Measurements from ENCODE around the gene DTNB.

DTNB gene

DNA sequence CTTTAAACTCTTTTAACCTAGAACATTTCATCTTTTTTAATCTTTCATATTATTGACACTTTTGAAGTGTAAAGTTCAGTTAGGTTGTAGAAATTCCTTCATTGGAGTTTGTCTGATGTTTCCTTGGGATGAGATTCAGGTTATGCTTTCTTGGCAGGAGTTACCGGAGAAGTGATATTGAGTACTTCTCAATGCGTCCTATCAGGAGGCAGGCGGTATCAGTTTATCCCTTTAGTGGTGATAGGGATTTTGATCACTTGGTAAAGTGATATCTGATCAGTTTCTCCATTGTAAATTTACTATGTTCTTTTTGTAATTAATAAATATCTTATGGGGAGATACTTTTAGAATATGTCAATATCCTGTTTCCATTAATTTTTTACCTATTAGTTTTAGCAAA, 78.4 kb downstream of the DTNB start:
- no peak for DNase-seq (ENCODE audit: extremely low read depth, low read depth)
- TF ChIP-seq, protein P1, sequence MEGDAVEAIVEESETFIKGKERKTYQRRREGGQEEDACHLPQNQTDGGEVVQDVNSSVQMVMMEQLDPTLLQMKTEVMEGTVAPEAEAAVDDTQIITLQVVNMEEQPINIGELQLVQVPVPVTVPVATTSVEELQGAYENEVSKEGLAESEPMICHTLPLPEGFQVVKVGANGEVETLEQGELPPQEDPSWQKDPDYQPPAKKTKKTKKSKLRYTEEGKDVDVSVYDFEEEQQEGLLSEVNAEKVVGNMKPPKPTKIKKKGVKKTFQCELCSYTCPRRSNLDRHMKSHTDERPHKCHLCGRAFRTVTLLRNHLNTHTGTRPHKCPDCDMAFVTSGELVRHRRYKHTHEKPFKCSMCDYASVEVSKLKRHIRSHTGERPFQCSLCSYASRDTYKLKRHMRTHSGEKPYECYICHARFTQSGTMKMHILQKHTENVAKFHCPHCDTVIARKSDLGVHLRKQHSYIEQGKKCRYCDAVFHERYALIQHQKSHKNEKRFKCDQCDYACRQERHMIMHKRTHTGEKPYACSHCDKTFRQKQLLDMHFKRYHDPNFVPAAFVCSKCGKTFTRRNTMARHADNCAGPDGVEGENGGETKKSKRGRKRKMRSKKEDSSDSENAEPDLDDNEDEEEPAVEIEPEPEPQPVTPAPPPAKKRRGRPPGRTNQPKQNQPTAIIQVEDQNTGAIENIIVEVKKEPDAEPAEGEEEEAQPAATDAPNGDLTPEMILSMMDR (IDR thresholded peaks at IDR 0.05; ENCODE audit: low read depth, low read length) = no peak

DNA sequence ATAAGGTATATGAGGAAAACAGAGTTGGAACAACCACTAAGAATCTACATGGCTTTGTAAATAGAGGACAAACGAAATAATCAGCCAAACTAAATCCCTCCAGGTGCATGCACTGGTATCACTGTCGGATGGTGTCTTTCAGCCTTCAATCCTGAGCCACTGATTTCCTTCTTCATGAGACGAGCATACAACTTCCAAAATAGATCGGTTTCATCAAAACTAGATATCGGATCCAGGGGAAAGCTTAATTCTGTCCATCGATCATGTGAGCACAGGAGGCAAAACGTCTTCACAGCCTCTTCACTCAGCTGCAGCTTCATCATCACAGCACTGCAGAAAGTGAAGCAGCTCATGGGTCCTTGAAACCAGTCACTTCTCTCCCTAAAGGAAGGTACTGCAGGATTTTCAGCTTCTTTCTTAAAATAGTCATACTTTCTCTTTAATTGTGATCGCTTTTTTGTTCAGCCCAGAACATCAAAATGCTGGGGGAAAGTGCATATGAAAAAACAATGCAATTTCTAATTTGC, 80.5 kb downstream of the DTNB start:
- TF ChIP-seq, protein P1 (IDR thresholded peaks at IDR 0.05; ENCODE audit: low read depth, low read length) = no peak
- DNase-seq (ENCODE audit: extremely low read depth, low read depth) = no peak

DNA sequence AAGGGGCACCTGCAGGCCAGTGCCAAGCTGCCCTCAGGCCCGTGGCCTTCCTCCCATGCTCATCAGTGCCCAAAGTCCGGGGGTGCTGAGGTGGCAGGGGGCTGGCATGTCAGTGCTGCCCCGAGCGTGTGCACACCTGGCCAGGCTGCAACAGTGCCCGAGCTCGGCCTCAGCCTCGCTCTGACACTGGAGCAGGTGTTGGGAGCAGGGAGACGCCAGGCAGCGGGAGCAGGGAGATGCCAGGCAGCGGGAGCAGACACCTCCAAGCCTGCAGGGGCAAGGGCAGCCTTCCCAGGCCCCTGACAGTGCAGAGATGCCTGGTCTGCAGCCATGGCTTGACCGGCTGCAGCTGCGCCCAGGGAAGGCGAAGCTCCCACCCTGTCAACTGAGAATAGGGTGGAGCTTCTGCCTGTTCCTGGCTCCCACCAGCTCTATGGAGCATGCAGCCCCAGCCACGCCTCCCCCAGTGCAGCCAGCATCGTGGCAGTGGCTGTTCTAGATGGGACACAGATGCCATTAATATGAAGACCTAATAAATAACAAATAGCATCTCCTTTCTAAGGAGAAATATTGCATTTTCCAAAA, 82.4 kb downstream of the DTNB start:
- TF ChIP-seq, protein P1 (IDR thresholded peaks at IDR 0.05; ENCODE audit: low read depth, low read length) = no peak
- DNase-seq (ENCODE audit: extremely low read depth, low read depth) = no peak

DNA sequence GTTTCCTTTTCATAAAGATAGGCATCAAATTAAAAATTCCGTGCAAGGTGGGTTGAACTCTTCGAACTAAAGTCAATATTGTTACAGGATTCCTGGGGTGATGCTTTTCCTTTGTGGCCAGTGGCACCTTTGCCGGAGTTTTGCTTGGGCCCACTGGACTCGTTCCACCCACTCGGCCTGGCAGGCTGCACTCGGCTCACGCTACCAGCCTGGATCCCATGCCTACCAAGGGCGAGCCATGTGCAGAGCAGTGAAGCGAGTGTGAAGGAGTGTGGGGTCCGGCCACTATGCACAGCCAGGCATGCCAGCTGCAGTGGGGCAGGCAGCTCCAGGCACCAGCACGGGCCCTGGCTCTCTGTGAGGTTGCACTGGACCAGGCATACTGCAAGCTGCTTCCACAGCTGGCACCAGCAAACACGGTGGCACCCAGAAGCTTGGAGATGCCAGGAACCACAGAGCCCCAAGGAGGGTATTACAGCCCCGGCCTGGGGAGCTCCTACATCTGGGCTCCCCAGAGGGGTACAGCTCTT, 83.6 kb downstream of the DTNB start:
- TF ChIP-seq, protein P1 (IDR thresholded peaks at IDR 0.05; ENCODE audit: low read depth, low read length) = no peak
- DNase-seq (ENCODE audit: extremely low read depth, low read depth) = no peak

DNA sequence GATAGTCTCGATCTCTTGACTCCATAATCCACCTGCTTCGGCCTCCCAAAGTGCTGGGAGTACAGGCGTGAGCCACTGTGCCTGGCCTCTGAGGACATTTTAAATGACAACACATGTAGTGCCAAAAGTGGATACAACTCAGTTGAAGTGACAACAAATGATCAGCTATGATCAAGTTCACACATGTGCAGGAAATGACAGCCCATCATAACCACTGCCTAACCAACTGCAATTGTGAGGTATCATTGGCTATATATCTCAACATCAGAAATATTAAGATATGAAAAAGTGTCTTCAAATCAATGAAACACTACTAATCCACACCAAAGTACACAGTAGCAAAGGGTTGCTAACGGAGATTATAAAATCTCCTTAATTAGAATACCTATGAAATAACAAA, 84.8 kb downstream of the DTNB start:
- no peak for DNase-seq (ENCODE audit: extremely low read depth, low read depth)
- TF ChIP-seq, protein P1 (IDR thresholded peaks at IDR 0.05; ENCODE audit: low read depth, low read length) = no peak

DNA sequence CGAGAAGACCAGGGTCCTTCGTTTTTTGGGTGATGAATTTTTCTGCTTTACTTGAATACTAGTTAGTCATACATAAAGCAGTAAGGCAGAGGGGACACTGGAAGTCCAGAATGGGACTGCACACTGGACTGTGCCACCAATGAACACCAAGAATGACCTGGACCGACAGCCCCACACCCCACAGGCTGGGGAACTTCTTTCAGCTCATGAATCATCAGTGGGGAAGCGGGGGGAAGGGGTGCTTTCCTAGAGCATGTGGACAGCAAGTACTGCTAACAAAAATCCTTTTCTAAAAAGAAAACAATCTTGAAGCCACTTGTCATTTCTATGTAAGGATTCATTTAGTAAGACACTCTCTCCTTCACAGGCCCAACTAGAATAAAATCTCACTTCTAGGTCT, 86.0 kb downstream of the DTNB start:
- TF ChIP-seq, protein P1 (IDR thresholded peaks at IDR 0.05; ENCODE audit: low read depth, low read length) = no peak
- DNase-seq (ENCODE audit: extremely low read depth, low read depth) = no peak

DNA sequence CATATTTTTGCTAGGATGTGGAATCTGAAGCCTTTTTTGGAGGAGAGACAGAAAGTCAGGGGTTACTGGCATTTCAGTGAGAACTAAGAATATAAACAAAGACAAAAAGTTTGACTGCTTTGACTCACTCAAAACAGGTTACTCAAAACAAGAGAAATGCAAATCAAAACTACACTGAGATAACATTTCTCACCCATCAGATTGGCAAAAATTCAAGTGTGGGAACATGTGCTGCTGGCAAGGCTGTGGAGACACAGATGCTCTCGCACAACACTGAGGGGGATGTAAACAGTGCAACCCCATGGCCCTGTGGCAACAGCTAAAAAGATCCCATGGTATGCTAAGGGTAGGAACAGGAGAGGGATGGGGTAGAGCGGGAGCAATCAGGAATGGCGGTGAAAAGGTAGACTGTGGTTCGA, 86.6 kb downstream of the DTNB start:
- no peak for DNase-seq (ENCODE audit: extremely low read depth, low read depth)
- TF ChIP-seq, protein P1 (IDR thresholded peaks at IDR 0.05; ENCODE audit: low read depth, low read length) = no peak
